ENCODE results near the gene PRRT3.
A peak's percentile ranks its signal among the peaks of the same experiment; 100 is the strongest.
"Not testable (repeated sequence)": the region's sequence is repeated elsewhere in the genome, so short reads cannot be mapped to it uniquely, and the experiment has no call there.

PRRT3 gene

GRCh38 chr3:9947025-9947995, 4.9 kb downstream of the PRRT3 start:
- no peak for DNase-seq

GRCh38 chr3:9946112-9947024, 5.8 kb downstream of the PRRT3 start:
- peak; percentile 69 for DNase-seq

- DNase-seq: no peak
These were observed 6.8 kb downstream of the PRRT3 start for GRCh38 chr3:9945358-9945757.

GRCh38 chr3:9944271-9944670, 7.9 kb downstream of the PRRT3 start:
- no peak for DNase-seq

GRCh38 chr3:9942934-9943690, 9.1 kb downstream of the PRRT3 start:
- DNase-seq: no peak

- DNase-seq: no peak
These were observed 10.0 kb downstream of the PRRT3 start for GRCh38 chr3:9942164-9942563.

GRCh38 chr3:9940746-9941145, 11.5 kb downstream of the PRRT3 start:
- DNase-seq: no peak

GRCh38 chr3:9939906-9940305, 12.3 kb downstream of the PRRT3 start:
- not testable (repeated sequence) for DNase-seq

- DNase-seq: no peak
These were observed 13.2 kb downstream of the PRRT3 start for GRCh38 chr3:9938966-9939365.

- DNase-seq: no peak
These were observed 14.5 kb downstream of the PRRT3 start for GRCh38 chr3:9937486-9938238.

- DNase-seq: no peak
These were observed 16.2 kb downstream of the PRRT3 start for GRCh38 chr3:9935966-9936510.

- DNase-seq: no peak
These were observed 17.2 kb downstream of the PRRT3 start for GRCh38 chr3:9934993-9935392.

GRCh38 chr3:9934235-9934621, 18.0 kb downstream of the PRRT3 start:
- no peak for DNase-seq

- peak; percentile 93 for DNase-seq
These were observed 18.5 kb downstream of the PRRT3 start, which contains the start of gene CRELD1 for GRCh38 chr3:9933561-9934234. CRELD1 (plus strand) TSS chr3:9933834; CDS start chr3:9934439, 605 bp downstream.

GRCh38 chr3:9932843-9933560, 19.2 kb downstream of the PRRT3 start:
- peak; percentile 77 for DNase-seq

- DNase-seq: no peak
These were observed 19.7 kb downstream of the PRRT3 start for GRCh38 chr3:9932535-9932842.

GRCh38 chr3:9930804-9931418, 21.3 kb downstream of the PRRT3 start:
- no peak for DNase-seq

GRCh38 chr3:9928158-9928557, 24.1 kb downstream of the PRRT3 start:
- DNase-seq: no peak

- DNase-seq: no peak
These were observed 33.8 kb downstream of the PRRT3 start for GRCh38 chr3:9918261-9919038.

Data from activated gamma-delta T cell (primary cell).